Osteocyte (in vitro differentiated cells): ENCODE results near the gene MRPL55. TPM values are rescaled to one million over a fixed set of nuclear protein-coding genes. Genes with fewer than 3 reads are reported as not detected.

Source experiments
- DNase-seq: peaks from one replicate; pipeline ENCODE4 v3.0.0; 2021; ENCODE audit warnings: mixed read lengths; ENCODE audit not compliant: unreplicated experiment; ENCODE audit errors: extremely low spot score
- H3K27ac Mint-ChIP-seq: one replicate; pipeline ENCODE4 v1.8.0; 2021; ENCODE audit warnings: mild to moderate bottlenecking, mixed read lengths; ENCODE audit not compliant: unreplicated experiment
- H3K27me3 Mint-ChIP-seq: one replicate; pipeline ENCODE4 v1.8.0; 2021; ENCODE audit warnings: mixed read lengths; ENCODE audit not compliant: unreplicated experiment
- H3K36me3 Mint-ChIP-seq: one replicate; pipeline ENCODE4 v1.8.0; 2021; ENCODE audit warnings: mixed read lengths; ENCODE audit not compliant: unreplicated experiment
- H3K4me1 Mint-ChIP-seq: one replicate; pipeline ENCODE4 v1.8.0; 2021; ENCODE audit warnings: mixed read lengths; ENCODE audit not compliant: unreplicated experiment
- H3K4me3 Mint-ChIP-seq: one replicate; pipeline ENCODE4 v1.8.0; 2021; ENCODE audit warnings: mild to moderate bottlenecking, moderate library complexity, mixed read lengths; ENCODE audit not compliant: unreplicated experiment
- H3K9me3 Mint-ChIP-seq: one replicate; pipeline ENCODE4 v1.8.0; 2021; ENCODE audit warnings: mixed read lengths; ENCODE audit not compliant: unreplicated experiment
- total RNA-seq: library from RNA; stranded (reverse); gene quantifications from 2 replicates; pipeline ENCODE4 v1.2.1, GENCODE V29; 2021
- TF ChIP-seq, protein P1 (sequence below): fragments of 200-600 bp; sonication (generic); IDR thresholded peaks from 2 replicates; pipeline ENCODE4 v1.5.0; 2021; ENCODE audit warnings: antibody characterized with exemption, mild to moderate bottlenecking, moderate library complexity

Gene MRPL55
- total RNA-seq, 1 donor from 2014 or later = 46.1 TPM

- no peak for DNase-seq
- Mint-ChIP-seq H3K4me1 (no peaks in the 10 kb centered on the region), H3K4me3 (no peak overlapping the region), H3K36me3 (no peaks in the 10 kb centered on the region), H3K9me3 (no peaks in the 10 kb centered on the region), H3K27ac (no peak overlapping the region), H3K27me3 (peaks cover 51% of the 10 kb centered on the region)
- TF ChIP-seq, protein P1, sequence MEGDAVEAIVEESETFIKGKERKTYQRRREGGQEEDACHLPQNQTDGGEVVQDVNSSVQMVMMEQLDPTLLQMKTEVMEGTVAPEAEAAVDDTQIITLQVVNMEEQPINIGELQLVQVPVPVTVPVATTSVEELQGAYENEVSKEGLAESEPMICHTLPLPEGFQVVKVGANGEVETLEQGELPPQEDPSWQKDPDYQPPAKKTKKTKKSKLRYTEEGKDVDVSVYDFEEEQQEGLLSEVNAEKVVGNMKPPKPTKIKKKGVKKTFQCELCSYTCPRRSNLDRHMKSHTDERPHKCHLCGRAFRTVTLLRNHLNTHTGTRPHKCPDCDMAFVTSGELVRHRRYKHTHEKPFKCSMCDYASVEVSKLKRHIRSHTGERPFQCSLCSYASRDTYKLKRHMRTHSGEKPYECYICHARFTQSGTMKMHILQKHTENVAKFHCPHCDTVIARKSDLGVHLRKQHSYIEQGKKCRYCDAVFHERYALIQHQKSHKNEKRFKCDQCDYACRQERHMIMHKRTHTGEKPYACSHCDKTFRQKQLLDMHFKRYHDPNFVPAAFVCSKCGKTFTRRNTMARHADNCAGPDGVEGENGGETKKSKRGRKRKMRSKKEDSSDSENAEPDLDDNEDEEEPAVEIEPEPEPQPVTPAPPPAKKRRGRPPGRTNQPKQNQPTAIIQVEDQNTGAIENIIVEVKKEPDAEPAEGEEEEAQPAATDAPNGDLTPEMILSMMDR = no peak
These were observed 16.1 kb upstream of the MRPL55 start for GRCh38 chr1:228125185-228125584.

DNA sequence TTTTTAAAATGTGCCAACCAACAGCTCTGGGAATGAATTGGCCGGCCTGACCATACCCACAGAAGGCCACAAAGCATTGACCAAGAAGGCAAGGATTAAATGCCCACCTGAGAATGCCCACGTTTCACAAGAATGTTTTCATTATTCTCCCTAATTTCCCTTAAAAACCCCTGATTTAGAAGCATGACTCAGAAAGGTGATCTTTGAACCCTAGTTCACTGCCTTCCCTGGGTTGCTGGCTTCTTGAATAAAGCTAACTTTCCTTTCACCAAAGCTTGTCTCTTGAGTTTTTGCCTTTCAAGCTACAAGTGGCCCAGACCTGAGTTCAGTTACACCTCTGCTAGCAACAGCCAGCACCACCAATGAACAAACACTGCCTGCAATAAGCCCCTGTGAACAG, 14.4 kb upstream of the MRPL55 start:
- TF ChIP-seq, protein P1 = no peak
- peaks cover 52% of the 10 kb centered on the region for H3K27me3 Mint-ChIP-seq
- no peaks in the 10 kb centered on the region for H3K36me3 Mint-ChIP-seq
- no peak overlapping the region for H3K4me3 Mint-ChIP-seq
- DNase-seq = no peak
- no peaks in the 10 kb centered on the region for H3K4me1 Mint-ChIP-seq
- no peaks in the 10 kb centered on the region for H3K9me3 Mint-ChIP-seq
- H3K27ac Mint-ChIP-seq = no peak overlapping the region

DNA sequence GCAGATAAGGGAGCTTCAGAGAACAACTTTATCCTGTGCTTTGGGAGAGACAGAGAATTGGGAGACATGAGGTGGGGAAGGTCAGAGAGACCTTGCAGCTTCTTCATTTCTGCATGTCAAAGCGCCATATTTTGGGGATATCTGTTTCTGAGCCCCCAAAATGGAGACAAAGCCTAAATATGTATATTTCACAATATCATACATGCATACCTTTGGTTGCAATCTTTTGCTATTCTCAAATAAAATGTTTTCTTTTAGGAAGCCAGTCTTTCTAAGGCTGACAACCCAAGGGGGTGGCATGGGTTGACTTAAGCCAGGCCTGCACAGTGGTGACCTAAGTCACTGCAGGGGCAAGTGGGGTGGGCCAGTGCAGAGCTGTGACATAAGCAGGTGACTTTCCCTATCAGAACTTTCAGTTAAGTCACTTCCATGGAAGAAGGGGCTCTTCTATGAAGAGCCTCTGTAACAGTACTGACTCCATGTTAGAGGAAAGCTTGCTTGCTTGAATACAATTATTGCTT, 13.9 kb upstream of the MRPL55 start:
- H3K27ac Mint-ChIP-seq = no peak overlapping the region
- peaks cover 3% of the 10 kb centered on the region for H3K9me3 Mint-ChIP-seq
- peaks cover 49% of the 10 kb centered on the region for H3K27me3 Mint-ChIP-seq
- TF ChIP-seq, protein P1 = no peak
- no peak for DNase-seq
- no peaks in the 10 kb centered on the region for H3K36me3 Mint-ChIP-seq
- H3K4me3 Mint-ChIP-seq = no peak overlapping the region
- no peaks in the 10 kb centered on the region for H3K4me1 Mint-ChIP-seq

DNA sequence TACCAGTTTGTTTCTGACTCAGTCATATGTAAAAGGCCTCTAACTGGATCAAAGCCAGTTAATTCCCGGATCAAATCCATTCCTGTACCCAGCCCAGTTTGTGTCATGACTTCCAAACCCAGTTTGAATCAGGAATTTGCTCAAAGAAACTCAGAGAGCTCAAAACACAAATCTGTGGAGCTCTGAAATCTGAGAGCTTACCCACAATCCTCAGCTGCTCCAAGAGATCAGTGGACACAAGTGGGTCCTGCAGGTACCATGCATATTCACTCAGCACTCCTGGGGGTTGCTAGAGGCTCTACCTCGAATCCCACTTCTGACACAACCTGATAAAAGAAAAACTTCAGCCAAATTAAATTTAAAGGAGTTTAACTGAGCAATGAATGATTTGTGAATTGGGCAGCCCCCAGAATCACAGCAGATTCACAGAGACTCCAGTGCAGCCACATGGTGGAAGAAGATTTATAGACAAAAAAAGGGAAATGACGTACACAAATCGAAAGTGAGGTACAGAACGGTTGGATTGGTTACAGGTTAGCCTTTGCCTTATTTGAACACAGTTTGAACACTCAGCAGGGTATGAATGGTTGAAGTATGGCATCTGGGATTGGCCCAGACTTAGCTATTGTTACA, 11.9 kb upstream of the MRPL55 start:
- H3K4me3 Mint-ChIP-seq = no peak overlapping the region
- H3K36me3 Mint-ChIP-seq = no peaks in the 10 kb centered on the region
- no peak for DNase-seq
- TF ChIP-seq, protein P1 = no peak
- peaks cover 9% of the 10 kb centered on the region for H3K9me3 Mint-ChIP-seq
- H3K4me1 Mint-ChIP-seq = no peaks in the 10 kb centered on the region
- no peak overlapping the region for H3K27ac Mint-ChIP-seq
- peaks cover 37% of the 10 kb centered on the region for H3K27me3 Mint-ChIP-seq

- no peak overlapping the region for H3K4me3 Mint-ChIP-seq
- peaks cover 37% of the 10 kb centered on the region for H3K27me3 Mint-ChIP-seq
- DNase-seq = no peak
These were observed 11.3 kb upstream of the MRPL55 start for GRCh38 chr1:228120351-228120750.

More at GRCh38 chr1:228120351-228120750, 11.3 kb upstream of the MRPL55 start:
- TF ChIP-seq, protein P1 = no peak
- Mint-ChIP-seq H3K27ac (no peak overlapping the region), H3K36me3 (no peaks in the 10 kb centered on the region), H3K9me3 (peaks cover 9% of the 10 kb centered on the region), H3K4me1 (no peaks in the 10 kb centered on the region)
